PC-9 (cell line): Measurements from ENCODE around the gene ILKAP.

Experiments used
- CTCF ChIP-seq: fragments of 200-600 bp; sonication (generic); conservative IDR thresholded peaks from 2 replicates; pipeline ENCODE4 v1.6.1; 2017; ENCODE audit warnings: mixed run types, antibody characterized with exemption, mild to moderate bottlenecking, moderate library complexity
- EZH2 ChIP-seq: fragments of 200-600 bp; sonication (generic); IDR thresholded peaks from 2 replicates; pipeline ENCODE4 v1.8.0; 2017; ENCODE audit warnings: antibody characterized with exemption, low read depth

GRCh38 chr2:238172439-238172838 is 31.1 kb downstream of the ILKAP start:
- TF ChIP-seq CTCF (no peak), EZH2 (no peak)
